K562 (cell line): ENCODE results near the gene MOB3B. TPM values are rescaled to one million over a fixed set of nuclear protein-coding genes. Genes with fewer than 3 reads are reported as not detected.

ENCODE experiments used
- ATAC-seq: fragments of 200-7000 bp; cut with Tn5 transposase; 3 replicates; pipeline ENCODE4 v1.9.1; 2020; ENCODE audit warnings: moderate library complexity
- BruUV-seq: library from RNA; stranded (reverse); fragments of 400-500 nt; replicated peaks from 2 replicates; lab custom pipeline; 2021; lab: Mats Ljungman, UMichigan
- CTCF ChIA-PET: fragments of 300-600 bp; formaldehyde crosslinking; extraction: SDS; loops from one replicate; lab custom pipeline; 2021; ENCODE audit warnings: low intra/inter-chr PET ratio; lab: Yijun Ruan, JAX
- POLR2A ChIA-PET: fragments of 300-600, 350-650 bp; sonication (Branson Sonifier 250); formaldehyde crosslinking; extraction: SDS; loops from one replicate; lab custom pipeline; 2021; ENCODE audit warnings: antibody characterized with exemption, inconsistent platforms; lab: Yijun Ruan, JAX
- DNase-seq, 4 experiments: peaks; one replicate each; pipeline versions ENCODE4 v3.0.0 to v3.0.0-alpha.2; 2011 to 2018; ENCODE audit warnings: low spot score in 3 of 4, mixed read lengths in 3 of 4; ENCODE audit errors: extremely low read depth in 1 of 4
- FAIRE-seq: peaks from 2 replicates; lab custom pipeline; 2011; peaks lifted over from hg19 to GRCh38; lab: Jason Lieb, UNC
- H2AFZ ChIP-seq: 2 replicates; pipeline ENCODE4 v1.6.0; 2011; ENCODE audit warnings: low read depth, low read length, control low read depth, inconsistent platforms
- H3K27ac ChIP-seq: fragments of 200-600 bp; 3 replicates; pipeline ENCODE4 v1.8.0; 2011; ENCODE audit warnings: low read depth, mild to moderate bottlenecking, control low read depth, inconsistent platforms, low read length, moderate library complexity, mixed read lengths; ENCODE audit errors: extremely low read depth
- H3K27me3 ChIP-seq, 2 experiments: fragments of 300-600 bp in 1 of 2; 2 replicates in 1 of 2; 3 replicates in 1 of 2; pipeline versions ENCODE4 v1.6.0 to v1.8.0; 2011; ENCODE audit warnings: inconsistent platforms in 2 of 2, low read length in 2 of 2, mild to moderate bottlenecking in 1 of 2, mixed read lengths in 1 of 2, moderate library complexity in 1 of 2; ENCODE audit not compliant: control insufficient read depth in 2 of 2, insufficient read depth in 2 of 2
- H3K36me3 ChIP-seq: fragments of 300-600 bp; 3 replicates; pipeline ENCODE4 v1.8.0; 2011; ENCODE audit warnings: mild to moderate bottlenecking, low read length, inconsistent platforms; ENCODE audit not compliant: control insufficient read depth, insufficient read depth
- H3K4me1 ChIP-seq, 2 experiments: fragments of 200-600 bp in 1 of 2; replicated peaks in 1 of 2; 2 replicates in 1 of 2; 3 replicates in 1 of 2; pipeline versions ENCODE4 v1.5.1 to v1.8.0; 2011; ENCODE audit warnings: inconsistent platforms in 2 of 2, low read length in 2 of 2, mild to moderate bottlenecking in 1 of 2, mixed read lengths in 1 of 2, moderate library complexity in 1 of 2; ENCODE audit not compliant: control insufficient read depth in 2 of 2, insufficient read depth in 2 of 2
- H3K4me2 ChIP-seq: 2 replicates; pipeline ENCODE4 v1.6.1; 2011; ENCODE audit warnings: low read length, control low read depth, inconsistent platforms, mixed read lengths; ENCODE audit not compliant: insufficient read depth
- H3K4me3 ChIP-seq: fragments of 200-600 bp; sonication (generic), shearing (Covaris generic); 2 replicates; pipeline ENCODE4 v1.5.1; 2016; ENCODE audit warnings: control low read depth, inconsistent platforms
- H3K79me2 ChIP-seq: fragments of 200-600 bp; 3 replicates; pipeline ENCODE4 v1.8.0; 2011; ENCODE audit warnings: low read length, inconsistent platforms; ENCODE audit not compliant: control insufficient read depth, insufficient read depth
- H3K9ac ChIP-seq, 2 experiments: 2 replicates each; pipeline versions ENCODE4 v1.6.0 to v1.6.1; 2011; ENCODE audit warnings: low read depth in 2 of 2, low read length in 2 of 2, control low read depth in 1 of 2, inconsistent platforms in 1 of 2, mild to moderate bottlenecking in 1 of 2, mixed read lengths in 1 of 2; ENCODE audit not compliant: insufficient read depth in 1 of 2
- H3K9me1 ChIP-seq: one replicate; pipeline ENCODE4 v1.6.0; 2011; ENCODE audit warnings: inconsistent platforms, mild to moderate bottlenecking, low read length, moderate library complexity; ENCODE audit not compliant: control insufficient read depth, insufficient read depth
- H3K9me3 ChIP-seq: replicated peaks from 2 replicates; pipeline ENCODE4 v1.5.1; 2011; ENCODE audit warnings: low read depth, low read length, inconsistent platforms; ENCODE audit not compliant: control insufficient read depth, insufficient read depth
- H4K20me1 ChIP-seq: replicated peaks from 2 replicates; pipeline ENCODE4 v1.6.1; 2011; ENCODE audit warnings: low read length, inconsistent platforms, mixed read lengths; ENCODE audit not compliant: control insufficient read depth, insufficient read depth
- CREM ChIP-seq: IDR thresholded peaks from 2 replicates; pipeline ENCODE4 v1.6.1; 2014; ENCODE audit warnings: antibody characterized with exemption, low read depth
- EGR1 ChIP-seq: fragments of 450-650 bp; conservative IDR thresholded peaks from 2 replicates; pipeline ENCODE4 v1.6.1; 2017; ENCODE audit warnings: mild to moderate bottlenecking
- HMGN3 ChIP-seq: IDR thresholded peaks from 2 replicates; pipeline ENCODE4 v1.6.1; 2011; ENCODE audit warnings: borderline replicate concordance, low read depth, mild to moderate bottlenecking, mixed read lengths, low read length; ENCODE audit not compliant: insufficient read length; ENCODE audit errors: extremely low read depth
- HNRNPLL ChIP-seq: fragments of 200-400 bp; formaldehyde crosslinking; IDR thresholded peaks from 2 replicates; pipeline ENCODE4 v1.6.1; 2017; ENCODE audit warnings: low read length, low read depth, mild to moderate bottlenecking; ENCODE audit not compliant: poor library complexity, severe bottlenecking
- MCM2 ChIP-seq: fragments of 450-650 bp; IDR thresholded peaks from 2 replicates; pipeline ENCODE4 v1.6.1; 2017; ENCODE audit warnings: low read depth, mild to moderate bottlenecking
- MTA3 ChIP-seq: fragments of 450-650 bp; formaldehyde crosslinking; IDR thresholded peaks from 2 replicates; pipeline ENCODE4 v1.6.1; 2017; ENCODE audit warnings: mild to moderate bottlenecking, borderline replicate concordance
- NRF1 ChIP-seq, 2 experiments: fragments of 450-650 bp; IDR thresholded peaks in 1 of 2; conservative IDR thresholded peaks in 1 of 2; 2 replicates each; pipeline ENCODE4 v1.6.1; 2014; ENCODE audit warnings: mild to moderate bottlenecking in 2 of 2
- PHF8 ChIP-seq: fragments of 200-600 bp; sonication (generic); IDR thresholded peaks from 2 replicates; pipeline ENCODE4 v1.6.1; 2012; ENCODE audit warnings: mixed run types, mild to moderate bottlenecking, inconsistent platforms, low read length, moderate library complexity, borderline replicate concordance
- POLR2G ChIP-seq: fragments of 200-400 bp; formaldehyde crosslinking; IDR thresholded peaks from 2 replicates; pipeline ENCODE4 v1.6.1; 2017; ENCODE audit warnings: low read depth, mild to moderate bottlenecking, antibody characterized with exemption, low read length, moderate library complexity
- RBFOX2 ChIP-seq: fragments of 200-400 bp; formaldehyde crosslinking; IDR thresholded peaks from 2 replicates; pipeline ENCODE4 v1.6.1; 2017; ENCODE audit warnings: low read depth, mild to moderate bottlenecking, low read length, moderate library complexity
- RBM22 ChIP-seq: fragments of 200-400 bp; formaldehyde crosslinking; IDR thresholded peaks from 2 replicates; pipeline ENCODE4 v1.6.1; 2018; ENCODE audit warnings: low read length, low read depth; ENCODE audit not compliant: poor library complexity, severe bottlenecking
- WGBS: fragments of 100-300 bp; shearing (Covaris generic); methylation state at CpG from one replicate; pipeline ENCODE4 v1.1.6; 2016; ENCODE audit warnings: low coverage, mixed read lengths; ENCODE audit not compliant: insufficient coverage; ENCODE audit errors: missing lambda C conversion rate; 5-methylcytosine and 5-hydroxymethylcytosine counted together
- in situ Hi-C: fragments of 300-500 bp; cut with MboI; formaldehyde crosslinking; loops from 4 replicates; pipeline ENCODE4 v1.15.0; 2018; ENCODE audit warnings: inconsistent platforms, mixed read lengths
- intact Hi-C: fragments of 100-400 bp; cut with micrococcal nuclease; formaldehyde crosslinking; loops from 2 replicates; pipeline ENCODE4 v1.14.2; 2022
- polyA plus RNA-seq, 8 experiments: library from polyadenylated mRNA; depleted of rRNA in 4 of 8; stranded (reverse) in 5 of 8; unstranded in 3 of 8; fragments of >200 nt; fragmentation: Nextera tagmentation in 2 of 8; fragmentation: Illumina TruSeq in 1 of 8; extraction: Ambion mirVana in 2 of 8; extraction: Trizol in 1 of 8; gene quantifications; 2 replicates each; pipeline versions ENCODE4 v1.2.1 to v1.2.3, GENCODE V29; 2011 to 2014; ENCODE audit warnings: inconsistent platforms in 1 of 8, missing spikeins in 1 of 8
- total RNA-seq, 7 experiments: library from RNA; depleted of rRNA in 6 of 7; stranded (reverse); fragments of >200 nt in 6 of 7; fragmentation: Illumina TruSeq in 2 of 7; extraction: Trizol in 2 of 7; gene quantifications; 2 replicates each; pipeline versions ENCODE4 v1.2.1 to v1.2.3, GENCODE V29; 2011 to 2021; ENCODE audit warnings: low replicate concordance in 1 of 7
- TF ChIP-seq, protein P1 (sequence below): fragments of 250-450 bp; sonication (Bioruptor Pico); IDR thresholded peaks from 2 replicates; pipeline ENCODE4 v1.8.0; 2022; ENCODE audit warnings: inconsistent platforms, mild to moderate bottlenecking, moderate library complexity, borderline replicate concordance
- TF ChIP-seq, protein P2 (sequence below): fragments of 450-650 bp; formaldehyde crosslinking; IDR thresholded peaks from 2 replicates; pipeline ENCODE4 v1.4.0; 2020; ENCODE audit warnings: mild to moderate bottlenecking, mixed read lengths

The MOB3B gene
- total and polyA plus RNA-seq, 9 of the 15 experiments (the other 6 are each of a cell fraction or from before 2014, with no cell fraction given), result 3.6 to 12.8 (median 7.2) TPM

- peak; percentile 98 for TF ChIP-seq CREM
- TF ChIP-seq RBM22, result no peak
- TF ChIP-seq MTA3, result peak; percentile 98
- TF ChIP-seq MCM2, result no peak
These were observed 44.3 kb upstream of the MOB3B start (continued) for GRCh38 chr9:27573634-27574590.

GRCh38 chr9:27572918-27573633 lies 43.5 kb upstream of the MOB3B start, which contains the start of gene C9orf72:
C9orf72 (minus strand) TSS chr9:27573481; CDS start chr9:27567120, 6,361 bp downstream.
- no CpG with 5 or more reads among the region's 72 CpGs for WGBS
- H3K4me2 ChIP-seq, result peak within 1 kb of the TSS; percentile 77
- peak; percentile 32 for TF ChIP-seq HMGN3
- TF ChIP-seq RBFOX2, result peak; percentile 64
- TF ChIP-seq, protein P1, sequence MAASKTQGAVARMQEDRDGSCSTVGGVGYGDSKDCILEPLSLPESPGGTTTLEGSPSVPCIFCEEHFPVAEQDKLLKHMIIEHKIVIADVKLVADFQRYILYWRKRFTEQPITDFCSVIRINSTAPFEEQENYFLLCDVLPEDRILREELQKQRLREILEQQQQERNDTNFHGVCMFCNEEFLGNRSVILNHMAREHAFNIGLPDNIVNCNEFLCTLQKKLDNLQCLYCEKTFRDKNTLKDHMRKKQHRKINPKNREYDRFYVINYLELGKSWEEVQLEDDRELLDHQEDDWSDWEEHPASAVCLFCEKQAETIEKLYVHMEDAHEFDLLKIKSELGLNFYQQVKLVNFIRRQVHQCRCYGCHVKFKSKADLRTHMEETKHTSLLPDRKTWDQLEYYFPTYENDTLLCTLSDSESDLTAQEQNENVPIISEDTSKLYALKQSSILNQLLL (CRISPR knock-in tag), result no peak
- peak; percentile 65 for TF ChIP-seq EGR1
- TF ChIP-seq, protein P2, sequence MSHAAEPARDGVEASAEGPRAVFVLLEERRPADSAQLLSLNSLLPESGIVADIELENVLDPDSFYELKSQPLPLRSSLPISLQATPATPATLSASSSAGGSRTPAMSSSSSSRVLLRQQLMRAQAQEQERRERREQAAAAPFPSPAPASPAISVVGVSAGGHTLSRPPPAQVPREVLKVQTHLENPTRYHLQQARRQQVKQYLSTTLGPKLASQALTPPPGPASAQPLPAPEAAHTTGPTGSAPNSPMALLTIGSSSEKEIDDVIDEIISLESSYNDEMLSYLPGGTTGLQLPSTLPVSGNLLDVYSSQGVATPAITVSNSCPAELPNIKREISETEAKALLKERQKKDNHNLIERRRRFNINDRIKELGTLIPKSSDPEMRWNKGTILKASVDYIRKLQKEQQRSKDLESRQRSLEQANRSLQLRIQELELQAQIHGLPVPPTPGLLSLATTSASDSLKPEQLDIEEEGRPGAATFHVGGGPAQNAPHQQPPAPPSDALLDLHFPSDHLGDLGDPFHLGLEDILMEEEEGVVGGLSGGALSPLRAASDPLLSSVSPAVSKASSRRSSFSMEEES (CRISPR knock-in tag), result no peak
- peak in 1 of 2 experiments; percentile 32; a peak in 1 of 4 replicates for TF ChIP-seq NRF1 (conservative IDR thresholded peaks at IDR 0.05 in 1 of 2, IDR thresholded peaks at IDR 0.05 in 1 of 2)
- TF ChIP-seq PHF8, result peak; percentile 41; the same call in 1 of the 2 replicates
- TF ChIP-seq POLR2G, result peak; percentile 73
- TF ChIP-seq HNRNPLL, result peak; percentile 82

More at GRCh38 chr9:27572918-27573633, 43.5 kb upstream of the MOB3B start, which contains the start of gene C9orf72:
- peak; percentile 55 to 72 (median 71) for DNase-seq
- peak within 1 kb of the TSS; percentile 65 to 86 for H3K9ac ChIP-seq
- no TSS peak for BruUV-seq
- H3K27me3 ChIP-seq, result no peaks in the 10 kb centered on the region
- H3K4me1 ChIP-seq, result no peaks in the 10 kb centered on the region; a peak in 1 of 5 replicates
- ATAC-seq, result peak; percentile 94
- H3K9me3 ChIP-seq, result no peaks in the 10 kb centered on the region
- intact Hi-C loops, result no loop called here
- no peaks in the 10 kb centered on the region for H3K9me1 ChIP-seq
- FAIRE-seq, result no peak
- peak within 1 kb of the TSS; percentile 50 for H3K4me3 ChIP-seq
- H3K79me2 ChIP-seq, result no peaks in the 10 kb centered on the region
- H2AFZ ChIP-seq, result peak within 1 kb of the TSS; percentile 88
- no peaks in the 10 kb centered on the region for H4K20me1 ChIP-seq
- in situ Hi-C loops, result no loop called here
- peak within 1 kb of the TSS; percentile 79 for H3K27ac ChIP-seq
- H3K36me3 ChIP-seq, result no peaks in the 10 kb centered on the region
- ChIA-PET CTCF (no interaction called here), POLR2A (no interaction called here)
